Testis (tissue), 3 donors: ENCODE results near the gene SRL. TPM values are rescaled to one million over a fixed set of nuclear protein-coding genes. Genes with fewer than 3 reads are reported as not detected.
"Not testable (repeated sequence)": the region's sequence is repeated elsewhere in the genome, so short reads cannot be mapped to it uniquely, and the experiment has no call there.

ENCODE experiments used
- DNase-seq: peaks from one replicate; pipeline ENCODE4 v3.0.0-alpha.2; 2019
- H3K27ac ChIP-seq, 2 donors: fragments of 200-600 bp; sonication (generic); one replicate each; pipeline ENCODE4 v1.5.1; 2019
- H3K27me3 ChIP-seq: fragments of 200-600 bp; sonication (generic); one replicate; pipeline ENCODE4 v1.5.1; 2019
- H3K36me3 ChIP-seq: fragments of 200-600 bp; sonication (generic); one replicate; pipeline ENCODE4 v1.5.1; 2017; ENCODE audit warnings: low read depth; ENCODE audit errors: missing control alignments
- H3K4me1 ChIP-seq: fragments of 200-600 bp; sonication (generic); one replicate; pipeline ENCODE4 v1.5.1; 2019
- H3K4me3 ChIP-seq, 2 donors: fragments of 200-600 bp; sonication (generic); one replicate each; pipeline ENCODE4 v1.5.1; 2017 to 2019
- H3K9me3 ChIP-seq: fragments of 200-600 bp; sonication (generic); one replicate; pipeline ENCODE4 v1.5.1; 2017
- POLR2A ChIP-seq: fragments of 450-650 bp; IDR thresholded peaks from one replicate; pipeline ENCODE4 v1.6.1; 2017; ENCODE audit warnings: antibody characterized with exemption, mild to moderate bottlenecking, moderate library complexity
- WGBS, 2 donors: methylation state at CpG; one replicate each; pipeline ENCODE4 v1.1.5; 2018; 5-methylcytosine and 5-hydroxymethylcytosine counted together
- intact Hi-C: fragments of 100-400 bp; cut with DNase I; formaldehyde crosslinking; loops from one replicate; pipeline ENCODE4 v1.15.1; 2023; ENCODE audit warnings: low total_unique reads
- polyA plus RNA-seq: library from polyadenylated mRNA; stranded (reverse); fragments of 350-450 nt; fragmentation: Illumina TruSeq; extraction: RNeasy Lipid Tissue Mini Kit (QIAGEN cat#74804); gene quantifications from one replicate; pipeline ENCODE4 v1.2.3, GENCODE V29; 2014; ENCODE audit warnings: low read depth, low replicate concordance; ENCODE audit not compliant: insufficient read depth
- total RNA-seq, 2 donors: library from RNA; depleted of rRNA; stranded (reverse); fragments of >200 nt; gene quantifications; one replicate each; pipeline ENCODE4 v1.2.3, GENCODE V29; 2016
- TF ChIP-seq, protein P1 (sequence below), 3 experiments: fragments of 450-650 bp in 2 of 3; fragments of 200-600 bp in 1 of 3; sonication (generic) in 1 of 3; IDR thresholded peaks; one replicate each; pipeline ENCODE4 v1.5.1; 2016 to 2019; ENCODE audit warnings: antibody characterized with exemption in 3 of 3, mild to moderate bottlenecking in 2 of 3, moderate library complexity in 1 of 3

Gene SRL
- total and polyA plus RNA-seq, 3 donors from 2014 or later: 1.5 to 4.7 (median 2.5) TPM

GRCh38 chr16:4160658-4161430 is 81.0 kb downstream of the SRL start:
- DNase-seq: no peak
- H3K27me3 ChIP-seq: no peaks in the 10 kb centered on the region
- no peak overlapping the region for H3K4me3 ChIP-seq
- TF ChIP-seq, protein P1, sequence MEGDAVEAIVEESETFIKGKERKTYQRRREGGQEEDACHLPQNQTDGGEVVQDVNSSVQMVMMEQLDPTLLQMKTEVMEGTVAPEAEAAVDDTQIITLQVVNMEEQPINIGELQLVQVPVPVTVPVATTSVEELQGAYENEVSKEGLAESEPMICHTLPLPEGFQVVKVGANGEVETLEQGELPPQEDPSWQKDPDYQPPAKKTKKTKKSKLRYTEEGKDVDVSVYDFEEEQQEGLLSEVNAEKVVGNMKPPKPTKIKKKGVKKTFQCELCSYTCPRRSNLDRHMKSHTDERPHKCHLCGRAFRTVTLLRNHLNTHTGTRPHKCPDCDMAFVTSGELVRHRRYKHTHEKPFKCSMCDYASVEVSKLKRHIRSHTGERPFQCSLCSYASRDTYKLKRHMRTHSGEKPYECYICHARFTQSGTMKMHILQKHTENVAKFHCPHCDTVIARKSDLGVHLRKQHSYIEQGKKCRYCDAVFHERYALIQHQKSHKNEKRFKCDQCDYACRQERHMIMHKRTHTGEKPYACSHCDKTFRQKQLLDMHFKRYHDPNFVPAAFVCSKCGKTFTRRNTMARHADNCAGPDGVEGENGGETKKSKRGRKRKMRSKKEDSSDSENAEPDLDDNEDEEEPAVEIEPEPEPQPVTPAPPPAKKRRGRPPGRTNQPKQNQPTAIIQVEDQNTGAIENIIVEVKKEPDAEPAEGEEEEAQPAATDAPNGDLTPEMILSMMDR (IDR thresholded peaks at IDR 0.05): no peak
- no peak for TF ChIP-seq POLR2A
- no peaks in the 10 kb centered on the region for H3K4me1 ChIP-seq
- WGBS, 2 donors: 82 to 83% methylated on average over 7 of the region's 7 CpGs
- intact Hi-C loops: no loop called here
- H3K36me3 ChIP-seq: no peaks in the 10 kb centered on the region
- H3K27ac ChIP-seq: no peak overlapping the region
- no peaks in the 10 kb centered on the region for H3K9me3 ChIP-seq

GRCh38 chr16:4159726-4160125 is 82.2 kb downstream of the SRL start:
- no peaks in the 10 kb centered on the region for H3K36me3 ChIP-seq
- H3K27me3 ChIP-seq: no peaks in the 10 kb centered on the region
- WGBS, 2 donors: 86 to 91% methylated on average over 17 of the region's 17 CpGs
- no peak overlapping the region for H3K4me3 ChIP-seq
- no peak for DNase-seq
- H3K4me1 ChIP-seq: no peaks in the 10 kb centered on the region
- H3K27ac ChIP-seq: no peak overlapping the region
- TF ChIP-seq, protein P1 (IDR thresholded peaks at IDR 0.05): no peak
- no peak for TF ChIP-seq POLR2A
- no peaks in the 10 kb centered on the region for H3K9me3 ChIP-seq
- intact Hi-C loops: no loop called here

GRCh38 chr16:4158143-4159093 is 83.5 kb downstream of the SRL start:
- intact Hi-C loops: no loop called here
- H3K27ac ChIP-seq: no peak overlapping the region
- 90 to 92% methylated on average over 13 of the region's 13 CpGs for WGBS, 2 donors
- no peak overlapping the region for H3K4me3 ChIP-seq
- H3K9me3 ChIP-seq: no peaks in the 10 kb centered on the region
- no peak for TF ChIP-seq POLR2A
- TF ChIP-seq, protein P1 (IDR thresholded peaks at IDR 0.05): no peak
- DNase-seq: no peak
- H3K27me3 ChIP-seq: no peaks in the 10 kb centered on the region
- no peaks in the 10 kb centered on the region for H3K4me1 ChIP-seq
- no peaks in the 10 kb centered on the region for H3K36me3 ChIP-seq

DNA sequence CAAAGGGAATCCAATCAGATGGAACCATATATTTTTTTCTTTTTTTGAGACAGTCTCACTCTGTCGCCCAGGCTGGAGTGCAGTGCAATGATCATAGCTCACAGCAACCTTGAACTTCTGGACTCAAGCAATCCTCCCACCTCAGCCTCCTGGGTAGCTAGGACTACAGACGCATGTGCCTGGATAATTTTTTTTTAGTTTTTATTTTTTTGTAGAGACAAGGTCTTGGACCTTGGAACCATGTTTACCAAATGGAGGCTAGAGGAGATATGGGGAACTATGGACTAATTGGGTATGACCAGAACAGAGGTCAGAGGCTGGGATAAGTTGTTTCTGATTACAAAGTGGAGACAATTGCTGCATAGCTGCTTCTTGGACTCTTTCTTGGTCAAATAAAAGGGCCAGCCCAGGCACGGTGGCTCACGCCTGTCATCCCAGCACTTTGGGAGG is 84.5 kb downstream of the SRL start:
- Histone ChIP-seq H3K9me3 (no peaks in the 10 kb centered on the region), H3K27ac (no peak overlapping the region), H3K27me3 (no peaks in the 10 kb centered on the region), H3K4me1 (no peaks in the 10 kb centered on the region), H3K4me3 (no peak overlapping the region), H3K36me3 (no peaks in the 10 kb centered on the region)
- no peak for DNase-seq
- TF ChIP-seq, protein P1 (IDR thresholded peaks at IDR 0.05): no peak
- TF ChIP-seq POLR2A: no peak
- 53 to 63% methylated on average over 4 of the region's 4 CpGs for WGBS, 2 donors
- intact Hi-C loops: no loop called here

GRCh38 chr16:4156503-4156902 is 85.4 kb downstream of the SRL start:
- intact Hi-C loops, H3K27me3 ChIP-seq, H3K9me3 ChIP-seq, H3K27ac ChIP-seq, H3K36me3 ChIP-seq, H3K4me3 ChIP-seq, H3K4me1 ChIP-seq, DNase-seq: not testable (repeated sequence)
- 84 to 86% methylated on average over 3 of the region's 3 CpGs for WGBS, 2 donors

DNA sequence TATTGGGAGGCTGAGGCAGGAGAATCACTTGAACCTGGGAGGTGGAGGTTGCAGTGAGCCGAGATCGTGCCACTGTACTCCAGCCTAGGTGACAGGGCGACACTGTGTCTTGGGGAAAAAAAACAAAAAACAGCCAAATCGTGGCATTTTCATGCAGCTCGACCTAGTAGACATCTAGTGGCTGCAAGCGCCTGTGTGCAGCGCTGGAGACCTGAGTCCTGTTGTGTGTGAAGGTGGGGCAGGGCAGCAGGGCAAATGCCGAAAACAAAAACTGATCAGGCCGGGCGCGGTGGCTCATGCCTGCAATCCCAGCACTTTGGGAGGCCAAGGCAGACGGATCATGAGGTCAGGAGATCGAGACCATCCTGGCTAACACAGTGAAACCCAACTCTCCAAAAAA is 88.5 kb downstream of the SRL start:
- intact Hi-C loops, H3K27me3 ChIP-seq: not testable (repeated sequence)
- WGBS, 2 donors: 91 to 94% methylated on average over 13 of the region's 13 CpGs

More for the DNA sequence above, 88.5 kb downstream of the SRL start:
- H3K27ac ChIP-seq, H3K4me3 ChIP-seq, DNase-seq, H3K9me3 ChIP-seq, H3K4me1 ChIP-seq, H3K36me3 ChIP-seq: not testable (repeated sequence)
